ENCODE measurements around the gene PXK.

- TF ChIP-seq CTCF (conservative IDR thresholded peaks at IDR 0.05; ENCODE audit: low read length) = no peak
- no peak for TF ChIP-seq EZH2phosphoT487 (IDR thresholded peaks at IDR 0.05; ENCODE audit: borderline replicate concordance, low read depth, low read length)
These were observed 9.9 kb upstream of the PXK start for GRCh38 chr3:58322793-58323192.

Measured in OCI-LY7 (cell line).